Liver (tissue), 9 donors: ENCODE results near the gene TST. TPM values are rescaled to one million over a fixed set of nuclear protein-coding genes. Genes with fewer than 3 reads are reported as not detected.

Experiments used
- DNase-seq: peaks from one replicate; pipeline ENCODE4 v3.0.0-alpha.2; 2017; ENCODE audit warnings: low spot score
- H3K27ac ChIP-seq, 2 donors: one replicate each; pipeline ENCODE4 v1.7.0; 2013; ENCODE audit warnings: inconsistent platforms in 2 of 2, low read length in 2 of 2, control low read depth in 1 of 2, low read depth in 1 of 2, mild to moderate bottlenecking in 1 of 2
- H3K27me3 ChIP-seq, 4 donors: one replicate each; pipeline versions ENCODE4 v1.6.1 to v1.7.0; 2013; ENCODE audit warnings: low read length in 3 of 4, inconsistent platforms in 1 of 4, mild to moderate bottlenecking in 1 of 4, moderate library complexity in 1 of 4; ENCODE audit not compliant: control insufficient read depth in 4 of 4, insufficient read depth in 4 of 4
- H3K36me3 ChIP-seq, 4 donors: one replicate each; pipeline versions ENCODE4 v1.6.1 to v1.7.0; 2013; ENCODE audit warnings: low read length in 3 of 4, mild to moderate bottlenecking in 3 of 4, low read depth in 1 of 4, moderate library complexity in 1 of 4; ENCODE audit not compliant: control insufficient read depth in 4 of 4, insufficient read depth in 3 of 4
- H3K4me1 ChIP-seq, 4 donors: one replicate each; pipeline versions ENCODE4 v1.6.1 to v1.7.0; 2013; ENCODE audit warnings: low read length in 3 of 4, mild to moderate bottlenecking in 3 of 4, moderate library complexity in 1 of 4; ENCODE audit not compliant: control insufficient read depth in 4 of 4, insufficient read depth in 4 of 4
- H3K4me3 ChIP-seq, 3 donors: one replicate each; pipeline versions ENCODE4 v1.6.1 to v1.7.0; 2013; ENCODE audit warnings: low read length in 3 of 3, control low read depth in 1 of 3, low read depth in 1 of 3, mild to moderate bottlenecking in 1 of 3
- H3K9ac ChIP-seq, 2 donors: one replicate each; pipeline ENCODE4 v1.7.0; 2013; ENCODE audit warnings: low read length in 2 of 2, mild to moderate bottlenecking in 2 of 2, moderate library complexity in 2 of 2, control low read depth in 1 of 2, low read depth in 1 of 2
- H3K9me3 ChIP-seq, 4 donors: one replicate each; pipeline versions ENCODE4 v1.6.1 to v1.7.0; 2013; ENCODE audit warnings: low read length in 3 of 4; ENCODE audit not compliant: control insufficient read depth in 4 of 4
- CTCF ChIP-seq: fragments of 150-350 bp; IDR thresholded peaks from 2 replicates; pipeline ENCODE4 v1.5.1; 2017; ENCODE audit warnings: improper control_type of control experiment, low read depth, low read length; ENCODE audit not compliant: missing input control
- EGR1 ChIP-seq, 2 donors: IDR thresholded peaks; 2 replicates each; pipeline ENCODE4 v1.6.1; 2016 to 2018; ENCODE audit warnings: antibody characterized with exemption in 2 of 2, low read depth in 2 of 2
- FOXA2 ChIP-seq: IDR thresholded peaks from 2 replicates; pipeline ENCODE4 v1.6.1; 2016; ENCODE audit warnings: antibody characterized with exemption
- GABPA ChIP-seq, 2 donors: IDR thresholded peaks in 1 of 2; conservative IDR thresholded peaks in 1 of 2; 2 replicates each; pipeline ENCODE4 v1.6.1; 2016; ENCODE audit warnings: antibody characterized with exemption in 2 of 2, mild to moderate bottlenecking in 1 of 2, moderate library complexity in 1 of 2
- HNF4A ChIP-seq, 2 donors: conservative IDR thresholded peaks; 2 replicates each; pipeline ENCODE4 v1.6.1; 2016; ENCODE audit warnings: antibody characterized with exemption in 2 of 2, mild to moderate bottlenecking in 2 of 2
- JUND ChIP-seq, 2 donors: IDR thresholded peaks; 2 replicates each; pipeline ENCODE4 v1.6.1; 2016; ENCODE audit warnings: antibody characterized with exemption in 2 of 2
- MAX ChIP-seq: IDR thresholded peaks from 2 replicates; pipeline ENCODE4 v1.6.1; 2016; ENCODE audit warnings: antibody characterized with exemption
- NR2F2 ChIP-seq: IDR thresholded peaks from 2 replicates; pipeline ENCODE4 v1.6.1; 2016; ENCODE audit warnings: antibody characterized with exemption
- RAD21 ChIP-seq, 2 donors: IDR thresholded peaks; 2 replicates each; pipeline ENCODE4 v1.6.1; 2016; ENCODE audit warnings: antibody characterized with exemption in 2 of 2, mild to moderate bottlenecking in 2 of 2
- REST ChIP-seq: IDR thresholded peaks from 2 replicates; pipeline ENCODE4 v1.6.1; 2016; ENCODE audit warnings: antibody characterized with exemption, mild to moderate bottlenecking
- SP1 ChIP-seq: IDR thresholded peaks from 2 replicates; pipeline ENCODE4 v1.6.1; 2018; ENCODE audit warnings: antibody characterized with exemption, mild to moderate bottlenecking
- TAF1 ChIP-seq: conservative IDR thresholded peaks from 2 replicates; pipeline ENCODE4 v1.6.1; 2016; ENCODE audit warnings: antibody characterized with exemption, mild to moderate bottlenecking
- YY1 ChIP-seq: IDR thresholded peaks from 2 replicates; pipeline ENCODE4 v1.6.1; 2016; ENCODE audit warnings: antibody characterized with exemption, mild to moderate bottlenecking
- ZBTB33 ChIP-seq: IDR thresholded peaks from 2 replicates; pipeline ENCODE4 v1.6.1; 2016; ENCODE audit warnings: antibody characterized with exemption
- WGBS: extraction: QIAGEN DNeasy Blood & Tissue Kit; methylation state at CpG from one replicate; pipeline ENCODE4 v1.1.7; 2013; 5-methylcytosine and 5-hydroxymethylcytosine counted together
- polyA plus RNA-seq, 2 donors: library from polyadenylated mRNA; stranded (reverse) in 1 of 2; unstranded in 1 of 2; fragments of 200-250 nt in 1 of 2; fragments of >200 nt in 1 of 2; fragmentation: Nextera tagmentation in 1 of 2; extraction: Ambion mirVana in 1 of 2; gene quantifications; one replicate each; pipeline versions ENCODE4 v1.2.1 to v1.2.3, GENCODE V29; 2013 to 2015
- total RNA-seq, 2 donors: library from RNA; depleted of rRNA; stranded (reverse); fragments of >200 nt; gene quantifications; one replicate each; pipeline ENCODE4 v1.2.3, GENCODE V29; 2014
- TF ChIP-seq, protein P1 (sequence below): IDR thresholded peaks from 2 replicates; pipeline ENCODE4 v1.6.1; 2016; ENCODE audit warnings: antibody characterized with exemption
- donor health status: healthy.
- donor health status: healthy.
- donor health status: healthy.
- donor health status: healthy.
- donor health status: healthy.

The TST gene
- total and polyA plus RNA-seq, 4 donors: 186 to 404 (median 292) TPM

DNA sequence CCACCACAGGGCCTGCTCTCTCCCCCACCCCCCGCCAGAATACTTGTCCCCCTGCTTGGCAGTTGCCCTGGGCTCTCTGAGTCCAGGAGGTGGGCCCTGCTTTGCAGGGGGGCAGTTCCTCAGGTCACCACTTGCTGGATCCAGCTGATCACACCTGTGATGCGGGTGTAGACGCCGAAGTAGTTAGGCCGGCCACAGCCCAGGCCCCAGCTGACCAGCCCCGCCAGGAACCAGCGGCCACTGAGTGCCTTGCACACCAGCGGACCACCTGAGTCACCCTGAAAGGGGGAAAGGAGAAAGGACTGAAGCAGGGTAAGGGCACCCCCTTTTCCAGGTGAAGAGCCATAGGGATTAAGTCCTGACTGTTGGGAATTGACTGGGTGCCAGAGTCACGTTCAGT lies 46.7 kb upstream of the TST start:
- TF ChIP-seq SP1 (no peak), TAF1 (no peak)
- Histone ChIP-seq H3K4me1 (no peaks in the 10 kb centered on the region), H3K27ac (no peak overlapping the region), H3K27me3 (no peaks in the 10 kb centered on the region), H3K36me3 (peaks cover 0 to 37% (median 8%) of the 10 kb centered on the region in 4 donors), H3K9me3 (no peaks in the 10 kb centered on the region), H3K9ac (no peak overlapping the region), H3K4me3 (no peak overlapping the region)
- DNase-seq: no peak
- whole genome bisulfite sequencing: 94% methylated on average over 9 of the region's 9 CpGs

- H3K4me1 ChIP-seq: no peaks in the 10 kb centered on the region
- no peak overlapping the region for H3K4me3 ChIP-seq
- peaks cover 0 to 35% (median 8%) of the 10 kb centered on the region in 4 donors for H3K36me3 ChIP-seq
- no peak overlapping the region for H3K27ac ChIP-seq
- no peaks in the 10 kb centered on the region for H3K27me3 ChIP-seq
- no peak for DNase-seq
- 90% methylated on average over 3 of the region's 3 CpGs for WGBS
- TF ChIP-seq YY1 (no peak), EGR1 (IDR thresholded peaks at IDR 0.05; ENCODE audit: low read depth in 2 of 2) (no peak), ZBTB33 (no peak), HNF4A (conservative IDR thresholded peaks at IDR 0.05) (no peak), REST (no peak), MAX (no peak), RAD21 (IDR thresholded peaks at IDR 0.05) (no peak), JUND (IDR thresholded peaks at IDR 0.05) (no peak), GABPA (IDR thresholded peaks at IDR 0.05 in 1 of 2, conservative IDR thresholded peaks at IDR 0.05 in 1 of 2) (no peak), CTCF (no peak), FOXA2 (no peak), TAF1 (no peak), NR2F2 (no peak)
- TF ChIP-seq, protein P1, sequence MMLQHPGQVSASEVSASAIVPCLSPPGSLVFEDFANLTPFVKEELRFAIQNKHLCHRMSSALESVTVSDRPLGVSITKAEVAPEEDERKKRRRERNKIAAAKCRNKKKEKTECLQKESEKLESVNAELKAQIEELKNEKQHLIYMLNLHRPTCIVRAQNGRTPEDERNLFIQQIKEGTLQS: no peak
- H3K9ac ChIP-seq: no peak overlapping the region
- no peaks in the 10 kb centered on the region for H3K9me3 ChIP-seq
Measured at GRCh38 chr22:37065180-37065579, 45.9 kb upstream of the TST start.
